ENCODE results near the gene PLA2G6. TPM values are rescaled to one million over a fixed set of nuclear protein-coding genes. Genes with fewer than 3 reads are reported as not detected.

Gene PLA2G6
- total RNA-seq, 6 experiments from 2014 or later, result 8.1 to 32.9 (median 19.8) TPM

- no peaks in the 10 kb centered on the region for H3K36me3 ChIP-seq
- H3K27ac ChIP-seq, result no peak overlapping the region
- H3K4me1 ChIP-seq, result peaks cover 0 to 3% (median 0%) of the 10 kb centered on the region in 4 donors
- WGBS (ENCODE audit: insufficient coverage, low coverage, low lambda C conversion rate, missing lambda C conversion rate), result 96% methylated on average over 17 of the region's 31 CpGs
- H3K4me3 ChIP-seq, result no peak overlapping the region
- no peaks in the 10 kb centered on the region for H3K27me3 ChIP-seq
- no peak for TF ChIP-seq POLR2A (IDR thresholded peaks at IDR 0.05)
- TF ChIP-seq, protein P1, sequence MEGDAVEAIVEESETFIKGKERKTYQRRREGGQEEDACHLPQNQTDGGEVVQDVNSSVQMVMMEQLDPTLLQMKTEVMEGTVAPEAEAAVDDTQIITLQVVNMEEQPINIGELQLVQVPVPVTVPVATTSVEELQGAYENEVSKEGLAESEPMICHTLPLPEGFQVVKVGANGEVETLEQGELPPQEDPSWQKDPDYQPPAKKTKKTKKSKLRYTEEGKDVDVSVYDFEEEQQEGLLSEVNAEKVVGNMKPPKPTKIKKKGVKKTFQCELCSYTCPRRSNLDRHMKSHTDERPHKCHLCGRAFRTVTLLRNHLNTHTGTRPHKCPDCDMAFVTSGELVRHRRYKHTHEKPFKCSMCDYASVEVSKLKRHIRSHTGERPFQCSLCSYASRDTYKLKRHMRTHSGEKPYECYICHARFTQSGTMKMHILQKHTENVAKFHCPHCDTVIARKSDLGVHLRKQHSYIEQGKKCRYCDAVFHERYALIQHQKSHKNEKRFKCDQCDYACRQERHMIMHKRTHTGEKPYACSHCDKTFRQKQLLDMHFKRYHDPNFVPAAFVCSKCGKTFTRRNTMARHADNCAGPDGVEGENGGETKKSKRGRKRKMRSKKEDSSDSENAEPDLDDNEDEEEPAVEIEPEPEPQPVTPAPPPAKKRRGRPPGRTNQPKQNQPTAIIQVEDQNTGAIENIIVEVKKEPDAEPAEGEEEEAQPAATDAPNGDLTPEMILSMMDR (IDR thresholded peaks at IDR 0.05), result no peak
- H3K9me3 ChIP-seq, result no peaks in the 10 kb centered on the region
- ATAC-seq, result no peak
- intact Hi-C loops (cut with DNase I), result no loop called here
- DNase-seq, result peak in 1 of 3 donors; percentile 16
These were observed 66.0 kb downstream of the PLA2G6 start for GRCh38 chr22:38115423-38116205.

- 59% methylated on average over 8 of the region's 32 CpGs for WGBS (ENCODE audit: insufficient coverage, low coverage, low lambda C conversion rate, missing lambda C conversion rate)
- intact Hi-C loops (cut with DNase I), result no loop called here
- TF ChIP-seq POLR2A (IDR thresholded peaks at IDR 0.05), result no peak
- TF ChIP-seq, protein P1 (IDR thresholded peaks at IDR 0.05), result peak; percentile 91 to 96 (median 94)
These were observed 66.9 kb downstream of the PLA2G6 start for GRCh38 chr22:38114484-38115398.

DNA sequence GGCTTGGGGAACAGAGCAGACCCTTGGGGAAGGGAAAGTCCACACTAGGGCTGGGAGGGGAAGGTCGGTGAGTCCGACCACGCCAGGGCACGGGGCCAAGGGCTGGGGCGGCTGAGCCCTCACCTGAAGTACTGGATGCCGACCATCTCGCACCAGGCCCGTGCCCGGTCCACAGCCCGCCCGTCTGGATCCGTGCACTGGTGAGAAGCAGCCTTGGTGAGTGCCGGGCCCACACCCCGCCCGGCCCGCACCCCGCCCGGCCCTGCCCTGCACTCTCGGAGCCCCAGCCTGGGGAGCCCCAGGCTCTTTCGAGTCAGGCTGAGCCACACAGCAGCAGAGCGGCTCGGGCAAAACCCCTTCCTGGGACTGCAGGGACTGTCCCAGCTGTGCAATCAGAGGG lies 69.2 kb downstream of the PLA2G6 start:
- peak in 2 of 3 donors; percentile 19 to 47 for DNase-seq
- H3K36me3 ChIP-seq, result no peaks in the 10 kb centered on the region

More at GRCh38 chr22:38114484-38115398, 66.9 kb downstream of the PLA2G6 start:
- Histone ChIP-seq H3K27ac (no peak overlapping the region), H3K9me3 (no peaks in the 10 kb centered on the region), H3K4me3 (no peak overlapping the region), H3K27me3 (no peaks in the 10 kb centered on the region), H3K4me1 (peaks cover 0 to 3% (median 0%) of the 10 kb centered on the region in 4 donors), H3K36me3 (no peaks in the 10 kb centered on the region)
- DNase-seq (peak; percentile 87 to 89 (median 88)), ATAC-seq (peak; percentile 89 to 97 (median 91))

DNA sequence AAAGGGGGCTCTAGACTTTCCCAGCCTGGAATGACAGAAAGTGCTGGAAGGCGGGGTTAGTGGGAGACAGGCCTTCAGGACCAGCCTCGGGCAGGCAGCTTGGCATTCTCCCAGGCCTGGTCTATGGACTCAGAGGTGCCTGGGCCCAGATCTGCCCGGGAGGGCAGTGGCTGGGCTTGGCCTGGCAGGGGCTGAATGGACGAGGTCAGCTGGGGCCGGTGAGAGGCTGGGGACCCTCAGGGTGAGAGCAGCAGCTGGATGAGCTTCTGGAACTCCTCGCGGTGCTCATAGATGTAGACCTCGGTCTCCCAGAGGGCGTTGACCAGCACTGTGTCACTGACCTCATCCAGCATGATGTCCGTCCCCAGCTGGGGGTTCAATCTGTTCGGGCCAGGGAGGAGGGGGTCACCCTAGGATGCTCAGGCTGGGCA lies 69.7 kb downstream of the PLA2G6 start:
- Histone ChIP-seq H3K9me3 (no peaks in the 10 kb centered on the region), H3K27ac (no peak overlapping the region), H3K4me3 (no peak overlapping the region), H3K27me3 (no peaks in the 10 kb centered on the region), H3K4me1 (peaks cover 0 to 14% (median 7%) of the 10 kb centered on the region in 4 donors), H3K36me3 (no peaks in the 10 kb centered on the region)
- DNase-seq, result peak in 2 of 3 donors; percentile 42 to 48
- WGBS (ENCODE audit: insufficient coverage, low coverage, low lambda C conversion rate, missing lambda C conversion rate), result 43% methylated on average over 5 of the region's 11 CpGs
- ATAC-seq, result peak in 1 of 4 donors; percentile 14
- TF ChIP-seq POLR2A (IDR thresholded peaks at IDR 0.05), result no peak
- TF ChIP-seq, protein P1 (IDR thresholded peaks at IDR 0.05), result no peak
- intact Hi-C loops (cut with DNase I), result no loop called here

More for the DNA sequence above, 69.2 kb downstream of the PLA2G6 start:
- WGBS (ENCODE audit: insufficient coverage, low coverage, low lambda C conversion rate, missing lambda C conversion rate), result 82% methylated on average over 2 of the region's 22 CpGs
- Histone ChIP-seq H3K27ac (no peak overlapping the region), H3K27me3 (no peaks in the 10 kb centered on the region), H3K9me3 (no peaks in the 10 kb centered on the region), H3K4me1 (peaks cover 0 to 11% (median 5%) of the 10 kb centered on the region in 4 donors), H3K4me3 (no peak overlapping the region)
- ATAC-seq, result no peak
- intact Hi-C loops (cut with DNase I), result no loop called here
- TF ChIP-seq, protein P1 (IDR thresholded peaks at IDR 0.05), result no peak
- no peak for TF ChIP-seq POLR2A (IDR thresholded peaks at IDR 0.05)
